Measurements from ENCODE around the gene MYADML2. TPM values are rescaled to one million over a fixed set of nuclear protein-coding genes. Genes with fewer than 3 reads are reported as not detected.

The MYADML2 gene
- total RNA-seq, 1 donor from 2014 or later, result 3.7 TPM

GRCh38 chr17:81980707-81981343 lies 33.8 kb upstream of the MYADML2 start:
- no peak for ATAC-seq
- intact Hi-C loops (cut with DNase I), result no loop called here

GRCh38 chr17:81980122-81980521 lies 33.1 kb upstream of the MYADML2 start:
- DNase-seq (ENCODE audit: missing footprints), result no peak
- no peak for ATAC-seq
- intact Hi-C loops (cut with DNase I), result no loop called here

More at GRCh38 chr17:81980707-81981343, 33.8 kb upstream of the MYADML2 start:
- no peak for DNase-seq (ENCODE audit: missing footprints)

GRCh38 chr17:81978524-81979298 lies 31.7 kb upstream of the MYADML2 start:
- ATAC-seq, result no peak
- intact Hi-C loops (cut with DNase I), result loop anchor here (5.0 kb wide), 1 partner anchor 34 kb away; no protein-coding TSS in a partner anchor
- DNase-seq (ENCODE audit: missing footprints), result peak; percentile 58

GRCh38 chr17:81977211-81977808 lies 30.3 kb upstream of the MYADML2 start, which contains the start of gene ASPSCR1:
TSS of gene ASPSCR1 (plus strand) at chr17:81977629. CDS start at chr17:81977647, 18 bp downstream.
- intact Hi-C loops (cut with DNase I), result loop anchor here (5.0 kb wide), 1 partner anchor 35 kb away; no protein-coding TSS in a partner anchor
- DNase-seq (ENCODE audit: missing footprints) (peak; percentile 97), ATAC-seq (peak; percentile 97)

- intact Hi-C loops (cut with DNase I), result loop anchor here (5.0 kb wide), 1 partner anchor 36 kb away; no protein-coding TSS in a partner anchor
- DNase-seq (ENCODE audit: missing footprints) (peak; percentile 71), ATAC-seq (peak; percentile 14)
These were observed 29.5 kb upstream of the MYADML2 start for GRCh38 chr17:81976332-81977210.

- intact Hi-C loops (cut with DNase I), result no loop called here
- no peak for ATAC-seq
- DNase-seq (ENCODE audit: missing footprints), result no peak
These were observed 26.4 kb upstream of the MYADML2 start for GRCh38 chr17:81973432-81973831.

- ATAC-seq (no peak), DNase-seq (ENCODE audit: missing footprints) (no peak)
- intact Hi-C loops (cut with DNase I), result no loop called here
These were observed 22.1 kb upstream of the MYADML2 start for GRCh38 chr17:81968850-81969812.

- ATAC-seq (no peak), DNase-seq (ENCODE audit: missing footprints) (no peak)
- intact Hi-C loops (cut with DNase I), result no loop called here
These were observed 21.3 kb upstream of the MYADML2 start for GRCh38 chr17:81968396-81968745.

- intact Hi-C loops (cut with DNase I), result no loop called here
- ATAC-seq, result peak; percentile 85
- peak; percentile 88 for DNase-seq (ENCODE audit: missing footprints)
These were observed 20.7 kb upstream of the MYADML2 start for GRCh38 chr17:81967533-81968395.

- ATAC-seq (peak; percentile 3), DNase-seq (ENCODE audit: missing footprints) (no peak)
- intact Hi-C loops (cut with DNase I), result no loop called here
These were observed 20.2 kb upstream of the MYADML2 start for GRCh38 chr17:81967244-81967532.

GRCh38 chr17:81966343-81967243 lies 19.6 kb upstream of the MYADML2 start:
- DNase-seq (ENCODE audit: missing footprints), result peak; percentile 84
- ATAC-seq, result peak; percentile 84
- intact Hi-C loops (cut with DNase I), result no loop called here

GRCh38 chr17:81964081-81964849 lies 17.2 kb upstream of the MYADML2 start:
- intact Hi-C loops (cut with DNase I), result no loop called here

GRCh38 chr17:81962499-81963441 lies 15.7 kb upstream of the MYADML2 start:
- no peak for ATAC-seq
- DNase-seq (ENCODE audit: missing footprints), result no peak
- intact Hi-C loops (cut with DNase I), result no loop called here

More at GRCh38 chr17:81964081-81964849, 17.2 kb upstream of the MYADML2 start:
- no peak for DNase-seq (ENCODE audit: missing footprints)
- no peak for ATAC-seq
